GM12878 (cell line): Measurements from ENCODE around the gene GNB3. TPM values are rescaled to one million over a fixed set of nuclear protein-coding genes. Genes with fewer than 3 reads are reported as not detected.

Experiments used
- ATAC-seq: fragments of 200-7000 bp; cut with Tn5 transposase; 3 replicates; pipeline ENCODE4 v1.9.1; 2020; ENCODE audit warnings: mild to moderate bottlenecking, moderate library complexity
- BruUV-seq: library from RNA; stranded (reverse); fragments of 400-500 nt; replicated peaks from 2 replicates; lab custom pipeline; 2021; lab: Mats Ljungman, UMichigan
- CTCF ChIA-PET: fragments of 300-600 bp; sonication (Branson Sonifier 250); formaldehyde crosslinking; extraction: SDS; loops from one replicate; lab custom pipeline; 2021; ENCODE audit warnings: inconsistent platforms; lab: Yijun Ruan, JAX
- POLR2A ChIA-PET: fragments of 350-600 bp; formaldehyde crosslinking; extraction: SDS; loops from one replicate; lab custom pipeline; 2021; ENCODE audit warnings: inconsistent platforms; lab: Charles Lee
- RAD21 ChIA-PET: fragments of 300-600 bp; sonication (Branson Sonifier 250); formaldehyde crosslinking; loops from one replicate; lab custom pipeline; 2023; ENCODE audit warnings: antibody characterized with exemption; ENCODE audit not compliant: unreplicated experiment; lab: Charles Lee
- SMC1A ChIA-PET: fragments of 300-600 bp; sonication (Branson Sonifier 250); formaldehyde crosslinking; loops from one replicate; lab custom pipeline; 2023; ENCODE audit not compliant: unreplicated experiment, uncharacterized antibody; lab: Charles Lee
- DNase-seq: peaks from one replicate; pipeline ENCODE4 v3.0.0-alpha.2; 2011; ENCODE audit warnings: low read depth, low spot score
- FAIRE-seq: peaks from 3 replicates; lab custom pipeline; 2011; peaks lifted over from hg19 to GRCh38; lab: Jason Lieb, UNC
- H2AFZ ChIP-seq: 2 replicates; pipeline ENCODE4 v1.6.0; 2011; ENCODE audit warnings: low read depth, low read length, control low read depth; ENCODE audit not compliant: control insufficient read depth
- H3K27ac ChIP-seq: 2 replicates; pipeline ENCODE4 v1.5.1; 2011; ENCODE audit warnings: control low read depth; ENCODE audit not compliant: control insufficient read depth, insufficient read depth
- H3K27me3 ChIP-seq, 2 experiments: replicated peaks in 1 of 2; 2 replicates each; pipeline versions ENCODE4 v1.6.0 to v1.6.1; 2011; ENCODE audit warnings: low read length in 1 of 2; ENCODE audit not compliant: control insufficient read depth in 2 of 2, insufficient read depth in 2 of 2
- H3K36me3 ChIP-seq, 2 experiments: 2 replicates each; pipeline ENCODE4 v1.5.1; 2011; ENCODE audit warnings: low read length in 1 of 2; ENCODE audit not compliant: control insufficient read depth in 2 of 2, insufficient read depth in 2 of 2
- H3K4me1 ChIP-seq: 2 replicates; pipeline ENCODE4 v1.6.1; 2011; ENCODE audit warnings: mild to moderate bottlenecking, low read length, moderate library complexity, mixed read lengths; ENCODE audit not compliant: control insufficient read depth, insufficient read depth
- H3K4me2 ChIP-seq: 2 replicates; pipeline ENCODE4 v1.6.0; 2011; ENCODE audit warnings: control low read depth; ENCODE audit not compliant: control insufficient read depth, insufficient read depth
- H3K4me3 ChIP-seq: fragments of 200-600 bp; sonication (generic); 2 replicates; pipeline ENCODE4 v1.5.1; 2016
- H3K79me2 ChIP-seq: 2 replicates; pipeline ENCODE4 v1.6.0; 2011; ENCODE audit warnings: low read length; ENCODE audit not compliant: control insufficient read depth, insufficient read depth
- H3K9ac ChIP-seq: 2 replicates; pipeline ENCODE4 v1.8.0; 2011; ENCODE audit warnings: low read length, control low read depth, mixed read lengths; ENCODE audit not compliant: control insufficient read depth, insufficient read depth
- H3K9me3 ChIP-seq: replicated peaks from 3 replicates; pipeline ENCODE4 v1.5.1; 2011; ENCODE audit warnings: mild to moderate bottlenecking, low read length; ENCODE audit not compliant: control insufficient read depth, insufficient read depth
- H4K20me1 ChIP-seq: 2 replicates; pipeline ENCODE4 v1.6.0; 2011; ENCODE audit not compliant: control insufficient read depth, insufficient read depth
- HDGF ChIP-seq: fragments of 450-650 bp; IDR thresholded peaks from 2 replicates; pipeline ENCODE4 v1.6.1; 2016; ENCODE audit warnings: antibody characterized with exemption
- TCF3 ChIP-seq: IDR thresholded peaks from 2 replicates; pipeline ENCODE4 v1.6.1; 2012; ENCODE audit warnings: low read depth, mild to moderate bottlenecking, low read length, borderline replicate concordance; ENCODE audit not compliant: insufficient read depth
- ZNF274 ChIP-seq: IDR thresholded peaks from one replicate; pipeline ENCODE4 v1.8.0; 2011; ENCODE audit not compliant: insufficient read length, insufficient read depth
- WGBS: methylation state at CpG from one replicate; pipeline ENCODE4 v1.1.6; 2016; ENCODE audit warnings: low lambda C conversion rate; ENCODE audit not compliant: insufficient replicate concordance, insufficient coverage; ENCODE audit errors: missing lambda C conversion rate; 5-methylcytosine and 5-hydroxymethylcytosine counted together
- in situ Hi-C: fragments of 300-500 bp; cut with MboI; formaldehyde crosslinking; loops from 9 replicates; pipeline ENCODE4 v1.14.3; 2018; ENCODE audit warnings: mixed read lengths
- intact Hi-C: fragments of 100-400 bp; cut with micrococcal nuclease; formaldehyde crosslinking; loops from one replicate; pipeline ENCODE4 v1.14.2; 2022; ENCODE audit not compliant: unreplicated experiment
- polyA plus RNA-seq, 11 experiments: library from polyadenylated mRNA; depleted of rRNA in 4 of 11; unstranded in 6 of 11; stranded (reverse) in 5 of 11; fragments of >200 nt; fragmentation: Nextera tagmentation in 4 of 11; fragmentation: Illumina TruSeq in 1 of 11; extraction: Ambion mirVana in 4 of 11; extraction: Trizol in 1 of 11; gene quantifications; 1 replicate in 1 of 11; 2 replicates in 10 of 11; pipeline versions ENCODE4 v1.2.1 to v1.2.3, GENCODE V29; 2011 to 2016; ENCODE audit warnings: inconsistent platforms in 2 of 11, missing spikeins in 2 of 11, low read depth in 1 of 11
- total RNA-seq, 4 experiments: library from RNA; depleted of rRNA in 3 of 4; stranded (reverse); fragments of >200 nt in 3 of 4; fragmentation: Illumina TruSeq in 1 of 4; extraction: Trizol in 1 of 4; gene quantifications; 2 replicates each; pipeline versions ENCODE4 v1.2.1 to v1.2.3, GENCODE V29; 2013 to 2021
- TF ChIP-seq, protein P1 (sequence below): IDR thresholded peaks from 2 replicates; pipeline ENCODE4 v1.6.1; 2011; ENCODE audit warnings: borderline replicate concordance, low read depth, mild to moderate bottlenecking, moderate library complexity, low read length; ENCODE audit not compliant: insufficient read depth, poor library complexity, severe bottlenecking
- TF ChIP-seq, protein P2 (sequence below): IDR thresholded peaks from 2 replicates; pipeline ENCODE4 v1.6.1; 2011; ENCODE audit warnings: mild to moderate bottlenecking, low read depth, low read length, moderate library complexity; ENCODE audit not compliant: insufficient replicate concordance

Gene GNB3
- total and polyA plus RNA-seq, 10 of the 15 experiments (the other 5 are each of a cell fraction or from before 2014, with no cell fraction given), result 0.05 to 1.1 (median 0.36) TPM

DNA sequence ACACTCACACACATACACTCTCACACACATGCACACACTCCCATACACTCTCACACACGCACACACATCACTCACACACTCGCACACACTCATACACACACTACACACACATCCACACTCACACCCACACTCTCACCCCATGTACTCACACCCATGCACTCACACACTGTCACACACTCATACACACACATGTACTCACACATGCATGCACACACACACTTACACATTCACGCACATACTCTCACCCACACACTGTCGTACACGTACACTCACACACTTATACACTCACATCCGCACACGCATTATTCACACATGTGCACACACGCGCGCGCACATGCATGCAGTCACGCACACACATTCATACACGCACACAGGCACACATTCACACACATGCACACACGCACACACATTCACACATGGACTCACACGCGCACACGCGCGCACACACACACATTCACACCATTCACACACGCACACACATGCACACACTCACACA lies 23.0 kb upstream of the GNB3 start:
- no peaks in the 10 kb centered on the region for H3K79me2 ChIP-seq
- no peak overlapping the region for H3K27ac ChIP-seq
- FAIRE-seq (no peak), ATAC-seq (no peak), DNase-seq (no peak)
- H3K27me3 ChIP-seq, result peaks cover 5 to 11% of the 10 kb centered on the region in 2 experiments
- no peak overlapping the region for H3K9ac ChIP-seq
- 71% methylated on average over 20 of the region's 20 CpGs for WGBS
- intact Hi-C loops (no loop called here), in situ Hi-C loops (no loop called here)
- no peak overlapping the region for H3K4me3 ChIP-seq
- ChIA-PET POLR2A (no interaction called here), CTCF (interaction anchor here (1.1 kb wide), 1 partner anchor 64 kb away, joined by 5 read pairs; the partner anchor contains the start of gene MLF2), RAD21 (no interaction called here), SMC1A (no interaction called here)
- no peaks in the 10 kb centered on the region for H3K9me3 ChIP-seq
- no peak overlapping the region for H2AFZ ChIP-seq
- H3K4me2 ChIP-seq, result no peak overlapping the region
- BruUV-seq, result no TSS peak
- no peaks in the 10 kb centered on the region for H4K20me1 ChIP-seq
- H3K36me3 ChIP-seq, result no peaks in the 10 kb centered on the region
- peaks cover 2% of the 10 kb centered on the region; the same call in 1 of the 2 replicates for H3K4me1 ChIP-seq
- TF ChIP-seq TCF3 (peak; percentile 25; the same call in 1 of the 2 replicates), ZNF274 (no peak), HDGF (peak; percentile 73; the same call in 1 of the 2 replicates)
- TF ChIP-seq, protein P1, sequence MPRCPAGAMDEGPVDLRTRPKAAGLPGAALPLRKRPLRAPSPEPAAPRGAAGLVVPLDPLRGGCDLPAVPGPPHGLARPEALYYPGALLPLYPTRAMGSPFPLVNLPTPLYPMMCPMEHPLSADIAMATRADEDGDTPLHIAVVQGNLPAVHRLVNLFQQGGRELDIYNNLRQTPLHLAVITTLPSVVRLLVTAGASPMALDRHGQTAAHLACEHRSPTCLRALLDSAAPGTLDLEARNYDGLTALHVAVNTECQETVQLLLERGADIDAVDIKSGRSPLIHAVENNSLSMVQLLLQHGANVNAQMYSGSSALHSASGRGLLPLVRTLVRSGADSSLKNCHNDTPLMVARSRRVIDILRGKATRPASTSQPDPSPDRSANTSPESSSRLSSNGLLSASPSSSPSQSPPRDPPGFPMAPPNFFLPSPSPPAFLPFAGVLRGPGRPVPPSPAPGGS, result peak; percentile 83
- TF ChIP-seq, protein P2, sequence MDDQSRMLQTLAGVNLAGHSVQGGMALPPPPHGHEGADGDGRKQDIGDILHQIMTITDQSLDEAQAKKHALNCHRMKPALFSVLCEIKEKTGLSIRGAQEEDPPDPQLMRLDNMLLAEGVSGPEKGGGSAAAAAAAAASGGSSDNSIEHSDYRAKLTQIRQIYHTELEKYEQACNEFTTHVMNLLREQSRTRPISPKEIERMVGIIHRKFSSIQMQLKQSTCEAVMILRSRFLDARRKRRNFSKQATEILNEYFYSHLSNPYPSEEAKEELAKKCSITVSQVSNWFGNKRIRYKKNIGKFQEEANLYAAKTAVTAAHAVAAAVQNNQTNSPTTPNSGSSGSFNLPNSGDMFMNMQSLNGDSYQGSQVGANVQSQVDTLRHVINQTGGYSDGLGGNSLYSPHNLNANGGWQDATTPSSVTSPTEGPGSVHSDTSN, result peak; percentile 57
